ENCODE data around the gene C4orf17. TPM values are rescaled to one million over a fixed set of nuclear protein-coding genes. Genes with fewer than 3 reads are reported as not detected.

C4orf17 gene
- total and polyA plus RNA-seq, 2 experiments from 2014 or later: not detected

DNA sequence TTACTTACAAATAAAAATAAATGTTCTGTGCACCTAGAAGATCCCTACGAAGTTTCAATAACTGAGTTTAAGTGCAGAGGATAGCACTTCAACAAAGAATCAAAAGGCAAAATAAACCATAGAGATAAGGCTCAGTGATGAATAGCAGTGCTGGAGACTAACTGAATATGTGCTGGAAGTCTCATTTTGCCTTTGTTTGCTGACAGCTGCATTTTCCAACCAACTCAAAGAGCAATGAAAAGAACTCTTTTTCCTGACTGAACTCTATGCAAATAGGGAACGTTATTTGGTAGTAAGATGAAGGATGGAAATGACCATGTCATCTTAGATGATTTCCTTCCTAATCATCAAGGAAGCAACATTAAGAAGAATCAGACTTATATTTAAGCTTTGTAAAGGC lies 42.9 kb upstream of the C4orf17 start:
- no peak overlapping the region for H2AFZ ChIP-seq
- H3K4me3 ChIP-seq: no peak overlapping the region
- 0 out of 2 replicates have a peak, but pooled peaks cover 4% of the 10 kb centered on the region for H3K27me3 ChIP-seq (replicated peaks; ENCODE audit: insufficient read depth)
- no peaks in the 10 kb centered on the region for H3K9me3 ChIP-seq (ENCODE audit: low read depth)
- 32 to 41% methylated on average over 2 of the region's 2 CpGs for WGBS, 2 experiments (ENCODE audit: low coverage in 1 of 2, low lambda C conversion rate in 2 of 2, missing lambda C conversion rate in 2 of 2)
- H3K36me3 ChIP-seq (ENCODE audit: low read depth): no peaks in the 10 kb centered on the region
- DNase-seq: no peak
- in situ Hi-C loops (cut with MboI): no loop called here
- H3K79me2 ChIP-seq (ENCODE audit: insufficient read depth): no peaks in the 10 kb centered on the region
- no peaks in the 10 kb centered on the region for H4K20me1 ChIP-seq (ENCODE audit: insufficient read depth)
- no peak overlapping the region for H3K4me2 ChIP-seq (ENCODE audit: unreplicated experiment)
- H3F3A ChIP-seq (ENCODE audit: insufficient read depth): no peaks in the 10 kb centered on the region
- no peak overlapping the region for H3K27ac ChIP-seq
- no peaks in the 10 kb centered on the region for H3K9me2 ChIP-seq (ENCODE audit: insufficient read depth)
- no peak overlapping the region for H3K9ac ChIP-seq
- H3K4me1 ChIP-seq (ENCODE audit: insufficient read depth): no peaks in the 10 kb centered on the region
- TF ChIP-seq EZH2 (IDR thresholded peaks at IDR 0.05; ENCODE audit: insufficient read depth, poor library complexity, severe bottlenecking) (no peak), EZH2phosphoT487 (IDR thresholded peaks at IDR 0.05; ENCODE audit: insufficient read depth, low read depth) (no peak)

- H3K4me3 ChIP-seq: no peak overlapping the region
- H2AFZ ChIP-seq: peak overlapping the region; percentile 17; the same call in 1 of the 2 replicates
- no peaks in the 10 kb centered on the region for H3K9me3 ChIP-seq (ENCODE audit: low read depth)
- H3K36me3 ChIP-seq (ENCODE audit: low read depth): no peaks in the 10 kb centered on the region
- no peaks in the 10 kb centered on the region for H4K20me1 ChIP-seq (ENCODE audit: insufficient read depth)
- H3K4me1 ChIP-seq (ENCODE audit: insufficient read depth): no peaks in the 10 kb centered on the region
- H3K9me2 ChIP-seq (ENCODE audit: insufficient read depth): no peaks in the 10 kb centered on the region
- H3K79me2 ChIP-seq (ENCODE audit: insufficient read depth): no peaks in the 10 kb centered on the region
- WGBS, 2 experiments (ENCODE audit: low coverage in 1 of 2, low lambda C conversion rate in 2 of 2, missing lambda C conversion rate in 2 of 2): 0 to 15% methylated on average over 1 of the region's 1 CpG
- TF ChIP-seq EZH2phosphoT487 (IDR thresholded peaks at IDR 0.05; ENCODE audit: insufficient read depth, low read depth): no peak
- TF ChIP-seq EZH2 (IDR thresholded peaks at IDR 0.05; ENCODE audit: insufficient read depth, poor library complexity, severe bottlenecking): no peak
- H3K4me2 ChIP-seq (ENCODE audit: unreplicated experiment): no peak overlapping the region
- no peak overlapping the region for H3K27ac ChIP-seq
- H3K27me3 ChIP-seq (replicated peaks; ENCODE audit: insufficient read depth): 0 out of 2 replicates have a peak, but pooled peaks cover 4% of the 10 kb centered on the region
- DNase-seq: peak; percentile 47
- no peak overlapping the region for H3K9ac ChIP-seq
- in situ Hi-C loops (cut with MboI): no loop called here
- H3F3A ChIP-seq (ENCODE audit: insufficient read depth): no peaks in the 10 kb centered on the region
Observed at GRCh38 chr4:99468889-99469288, 41.9 kb upstream of the C4orf17 start.

GRCh38 chr4:99471349-99471748 lies 39.5 kb upstream of the C4orf17 start:
- H3K4me2 ChIP-seq (ENCODE audit: unreplicated experiment): no peak overlapping the region
- in situ Hi-C loops (cut with MboI): no loop called here
- no peaks in the 10 kb centered on the region for H3K4me1 ChIP-seq (ENCODE audit: insufficient read depth)
- no peaks in the 10 kb centered on the region for H3F3A ChIP-seq (ENCODE audit: insufficient read depth)
- DNase-seq: no peak
- no peak for TF ChIP-seq EZH2 (IDR thresholded peaks at IDR 0.05; ENCODE audit: insufficient read depth, poor library complexity, severe bottlenecking)
- no peak for TF ChIP-seq EZH2phosphoT487 (IDR thresholded peaks at IDR 0.05; ENCODE audit: insufficient read depth, low read depth)
- H3K36me3 ChIP-seq (ENCODE audit: low read depth): no peaks in the 10 kb centered on the region
- no peaks in the 10 kb centered on the region for H4K20me1 ChIP-seq (ENCODE audit: insufficient read depth)
- no peaks in the 10 kb centered on the region for H3K79me2 ChIP-seq (ENCODE audit: insufficient read depth)
- H3K9ac ChIP-seq: no peak overlapping the region
- H3K4me3 ChIP-seq: no peak overlapping the region
- no peaks in the 10 kb centered on the region for H3K9me3 ChIP-seq (ENCODE audit: low read depth)
- no peak overlapping the region for H2AFZ ChIP-seq
- no peak overlapping the region for H3K27ac ChIP-seq
- no peaks in the 10 kb centered on the region for H3K9me2 ChIP-seq (ENCODE audit: insufficient read depth)
- H3K27me3 ChIP-seq (replicated peaks; ENCODE audit: insufficient read depth): 0 out of 2 replicates have a peak, but pooled peaks cover 9% of the 10 kb centered on the region

- in situ Hi-C loops (cut with MboI): no loop called here
Observed at GRCh38 chr4:99471896-99472295, 38.9 kb upstream of the C4orf17 start.

GRCh38 chr4:99473131-99473530 lies 37.7 kb upstream of the C4orf17 start:
- Histone ChIP-seq H3K27ac (no peak overlapping the region), H4K20me1 (ENCODE audit: insufficient read depth) (no peaks in the 10 kb centered on the region), H3K9me3 (ENCODE audit: low read depth) (no peaks in the 10 kb centered on the region), H3K9me2 (ENCODE audit: insufficient read depth) (no peaks in the 10 kb centered on the region), H3K4me2 (ENCODE audit: unreplicated experiment) (no peak overlapping the region), H3K36me3 (ENCODE audit: low read depth) (no peaks in the 10 kb centered on the region), H3K4me1 (ENCODE audit: insufficient read depth) (no peaks in the 10 kb centered on the region), H3K79me2 (ENCODE audit: insufficient read depth) (no peaks in the 10 kb centered on the region), H3K9ac (no peak overlapping the region), H3K27me3 (replicated peaks; ENCODE audit: insufficient read depth) (0 out of 2 replicates have a peak, but pooled peaks cover 5% of the 10 kb centered on the region), H3F3A (ENCODE audit: insufficient read depth) (no peaks in the 10 kb centered on the region), H3K4me3 (no peak overlapping the region), H2AFZ (no peak overlapping the region)
- in situ Hi-C loops (cut with MboI): no loop called here
- TF ChIP-seq EZH2 (IDR thresholded peaks at IDR 0.05; ENCODE audit: insufficient read depth, poor library complexity, severe bottlenecking) (no peak), EZH2phosphoT487 (IDR thresholded peaks at IDR 0.05; ENCODE audit: insufficient read depth, low read depth) (no peak)
- DNase-seq: peak; percentile 64
- WGBS, 2 experiments (ENCODE audit: low coverage in 1 of 2, low lambda C conversion rate in 2 of 2, missing lambda C conversion rate in 2 of 2): 0% methylated on average over 1 of the region's 1 CpG

More at GRCh38 chr4:99471896-99472295, 38.9 kb upstream of the C4orf17 start:
- WGBS, 2 experiments (ENCODE audit: low coverage in 1 of 2, low lambda C conversion rate in 2 of 2, missing lambda C conversion rate in 2 of 2): 20 to 28% methylated on average over 1 of the region's 1 CpG
- H3K79me2 ChIP-seq (ENCODE audit: insufficient read depth): no peaks in the 10 kb centered on the region
- no peak overlapping the region for H3K4me2 ChIP-seq (ENCODE audit: unreplicated experiment)
- no peaks in the 10 kb centered on the region for H3F3A ChIP-seq (ENCODE audit: insufficient read depth)
- H3K9me2 ChIP-seq (ENCODE audit: insufficient read depth): no peaks in the 10 kb centered on the region
- no peaks in the 10 kb centered on the region for H3K4me1 ChIP-seq (ENCODE audit: insufficient read depth)
- H3K9ac ChIP-seq: no peak overlapping the region
- 0 out of 2 replicates have a peak, but pooled peaks cover 9% of the 10 kb centered on the region for H3K27me3 ChIP-seq (replicated peaks; ENCODE audit: insufficient read depth)
- no peak overlapping the region for H3K27ac ChIP-seq
- no peaks in the 10 kb centered on the region for H3K9me3 ChIP-seq (ENCODE audit: low read depth)
- no peaks in the 10 kb centered on the region for H3K36me3 ChIP-seq (ENCODE audit: low read depth)
- H3K4me3 ChIP-seq: no peak overlapping the region
- no peak for DNase-seq
- no peaks in the 10 kb centered on the region for H4K20me1 ChIP-seq (ENCODE audit: insufficient read depth)
- TF ChIP-seq EZH2phosphoT487 (IDR thresholded peaks at IDR 0.05; ENCODE audit: insufficient read depth, low read depth) (no peak), EZH2 (IDR thresholded peaks at IDR 0.05; ENCODE audit: insufficient read depth, poor library complexity, severe bottlenecking) (no peak)
- no peak overlapping the region for H2AFZ ChIP-seq
